ENCODE data around the gene SMIM1. TPM values are rescaled to one million over a fixed set of nuclear protein-coding genes. Genes with fewer than 3 reads are reported as not detected.

Gene SMIM1
- total RNA-seq, 4 donors from 2014 or later: 2.6 to 8.4 (median 4.7) TPM; not detected in 1

DNA sequence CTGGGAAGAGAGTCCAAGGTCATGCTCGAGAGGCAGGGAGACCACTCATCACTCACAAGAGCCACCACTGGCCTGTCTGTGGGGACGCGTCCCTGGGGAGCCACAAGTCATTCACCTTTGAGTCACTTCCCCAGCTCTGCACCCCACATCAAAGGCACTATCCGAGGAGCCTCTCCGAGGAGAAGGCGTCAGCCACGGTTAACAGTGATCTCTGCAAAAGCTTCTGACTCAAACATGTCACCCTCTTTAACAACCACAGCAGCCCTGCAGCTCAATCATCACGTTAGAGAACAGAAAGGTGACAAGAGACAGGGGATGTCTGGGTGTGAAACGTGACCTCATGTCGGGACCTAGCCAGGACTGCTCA lies 14.8 kb downstream of the SMIM1 start:
- TF ChIP-seq POLR2A (IDR thresholded peaks at IDR 0.05) (no peak), EP300 (IDR thresholded peaks at IDR 0.05) (no peak)
- TF ChIP-seq, protein P1, sequence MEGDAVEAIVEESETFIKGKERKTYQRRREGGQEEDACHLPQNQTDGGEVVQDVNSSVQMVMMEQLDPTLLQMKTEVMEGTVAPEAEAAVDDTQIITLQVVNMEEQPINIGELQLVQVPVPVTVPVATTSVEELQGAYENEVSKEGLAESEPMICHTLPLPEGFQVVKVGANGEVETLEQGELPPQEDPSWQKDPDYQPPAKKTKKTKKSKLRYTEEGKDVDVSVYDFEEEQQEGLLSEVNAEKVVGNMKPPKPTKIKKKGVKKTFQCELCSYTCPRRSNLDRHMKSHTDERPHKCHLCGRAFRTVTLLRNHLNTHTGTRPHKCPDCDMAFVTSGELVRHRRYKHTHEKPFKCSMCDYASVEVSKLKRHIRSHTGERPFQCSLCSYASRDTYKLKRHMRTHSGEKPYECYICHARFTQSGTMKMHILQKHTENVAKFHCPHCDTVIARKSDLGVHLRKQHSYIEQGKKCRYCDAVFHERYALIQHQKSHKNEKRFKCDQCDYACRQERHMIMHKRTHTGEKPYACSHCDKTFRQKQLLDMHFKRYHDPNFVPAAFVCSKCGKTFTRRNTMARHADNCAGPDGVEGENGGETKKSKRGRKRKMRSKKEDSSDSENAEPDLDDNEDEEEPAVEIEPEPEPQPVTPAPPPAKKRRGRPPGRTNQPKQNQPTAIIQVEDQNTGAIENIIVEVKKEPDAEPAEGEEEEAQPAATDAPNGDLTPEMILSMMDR (IDR thresholded peaks at IDR 0.05): no peak
- peaks cover 0 to 97% of the 10 kb centered on the region in 2 donors for H3K36me3 ChIP-seq
- WGBS, 2 donors (ENCODE audit: low coverage in 1 of 2): 96% methylated on average over 4 of the region's 10 CpGs; no CpG with 5 or more reads in 1 of the 2 donors
- H3K27ac ChIP-seq: no peak overlapping the region
- ATAC-seq: no peak
- H3K4me1 ChIP-seq: peaks cover 0 to 49% (median 0%) of the 10 kb centered on the region in 3 donors
- no peaks in the 10 kb centered on the region for H3K27me3 ChIP-seq
- no peaks in the 10 kb centered on the region for H3K9me3 ChIP-seq
- no peak overlapping the region for H3K4me3 ChIP-seq

DNA sequence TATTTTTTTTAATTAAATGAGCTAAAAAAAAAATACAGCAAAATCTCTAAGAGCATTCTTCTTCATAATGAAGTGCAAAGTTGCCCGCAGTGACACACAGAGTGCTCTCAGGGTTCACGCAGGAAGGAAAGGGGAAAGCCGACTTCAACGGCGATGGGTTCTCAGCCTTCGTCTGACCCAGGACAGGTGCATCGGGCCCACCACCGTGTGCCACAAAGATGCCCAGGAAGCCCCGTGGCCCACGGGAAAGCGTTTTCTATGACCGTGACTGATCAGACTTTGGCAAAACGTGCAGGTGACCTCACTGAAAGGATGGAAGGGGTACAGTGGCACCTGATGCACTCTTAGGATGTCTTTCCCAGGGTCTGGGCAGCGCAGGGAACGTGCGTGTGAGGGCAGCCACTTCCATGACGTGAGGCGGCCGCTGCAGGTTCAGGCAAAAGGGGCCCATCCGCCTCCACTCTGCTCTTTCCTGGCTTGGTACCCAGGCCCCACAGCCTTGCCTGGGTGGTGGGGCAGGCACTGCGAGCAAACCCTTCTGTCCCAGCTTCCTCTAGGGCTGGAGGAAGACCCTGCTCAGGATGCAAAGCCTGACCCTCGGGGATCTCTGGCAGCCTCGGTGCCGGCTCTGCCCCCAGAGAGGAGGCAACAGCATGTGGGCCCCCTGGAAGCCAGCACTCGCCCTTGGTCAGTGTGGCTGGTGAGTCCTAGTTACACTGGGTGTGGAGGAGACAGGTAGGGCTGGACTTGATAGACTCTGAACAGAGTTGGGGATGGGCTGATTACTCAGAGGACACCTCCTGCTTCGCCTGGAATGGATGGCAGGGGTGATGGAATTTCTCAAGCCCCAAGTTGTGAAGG lies 15.4 kb downstream of the SMIM1 start:
- H3K27ac ChIP-seq: no peak overlapping the region
- H3K36me3 ChIP-seq: peaks cover 0 to 90% of the 10 kb centered on the region in 2 donors
- no peak overlapping the region for H3K4me3 ChIP-seq
- TF ChIP-seq, protein P1 (IDR thresholded peaks at IDR 0.05): no peak
- TF ChIP-seq POLR2AphosphoS5 (IDR thresholded peaks at IDR 0.05): no peak
- TF ChIP-seq POLR2A (IDR thresholded peaks at IDR 0.05): no peak
- TF ChIP-seq EP300 (IDR thresholded peaks at IDR 0.05): no peak
- no peaks in the 10 kb centered on the region for H3K27me3 ChIP-seq
- no peak for ATAC-seq
- H3K9me3 ChIP-seq: no peaks in the 10 kb centered on the region
- WGBS, 2 donors (ENCODE audit: low coverage in 1 of 2): 81 to 87% methylated on average over 6 to 13 of the region's 26 CpGs
- peaks cover 0 to 54% (median 0%) of the 10 kb centered on the region in 3 donors for H3K4me1 ChIP-seq

DNA sequence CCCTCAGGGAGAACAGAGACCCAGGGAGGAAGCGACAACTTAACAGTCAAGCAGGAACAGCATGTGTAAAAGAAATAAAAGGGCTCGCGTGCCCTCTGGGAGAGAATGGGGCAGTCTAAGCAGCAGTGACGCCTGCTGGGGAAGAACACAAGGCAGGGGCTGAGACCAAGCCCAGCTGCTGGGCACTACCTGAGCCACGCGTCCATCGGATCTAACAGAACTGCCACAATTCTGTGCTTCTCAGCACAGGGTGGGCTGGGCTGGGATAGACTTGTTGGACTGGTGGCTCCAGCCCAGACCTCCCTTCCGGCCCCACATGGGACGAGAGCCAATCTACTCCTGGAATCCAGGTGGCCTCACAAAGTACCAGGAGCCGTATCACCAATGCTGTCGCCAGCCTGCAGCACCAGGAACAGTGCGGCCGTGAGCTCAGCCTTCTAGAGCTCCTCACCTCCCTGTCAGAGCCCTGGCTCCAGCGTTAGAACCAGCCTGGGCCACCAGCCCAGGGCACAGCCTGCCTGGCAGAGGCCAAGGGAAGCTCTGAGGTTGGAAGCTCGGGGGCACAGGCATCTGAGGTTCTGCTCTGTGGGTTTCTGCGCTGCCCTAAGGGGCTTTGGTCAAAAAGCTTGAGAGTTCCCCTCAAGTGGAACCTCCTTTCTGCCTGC lies 16.3 kb downstream of the SMIM1 start:
- H3K36me3 ChIP-seq: peaks cover 0 to 81% of the 10 kb centered on the region in 2 donors

DNA sequence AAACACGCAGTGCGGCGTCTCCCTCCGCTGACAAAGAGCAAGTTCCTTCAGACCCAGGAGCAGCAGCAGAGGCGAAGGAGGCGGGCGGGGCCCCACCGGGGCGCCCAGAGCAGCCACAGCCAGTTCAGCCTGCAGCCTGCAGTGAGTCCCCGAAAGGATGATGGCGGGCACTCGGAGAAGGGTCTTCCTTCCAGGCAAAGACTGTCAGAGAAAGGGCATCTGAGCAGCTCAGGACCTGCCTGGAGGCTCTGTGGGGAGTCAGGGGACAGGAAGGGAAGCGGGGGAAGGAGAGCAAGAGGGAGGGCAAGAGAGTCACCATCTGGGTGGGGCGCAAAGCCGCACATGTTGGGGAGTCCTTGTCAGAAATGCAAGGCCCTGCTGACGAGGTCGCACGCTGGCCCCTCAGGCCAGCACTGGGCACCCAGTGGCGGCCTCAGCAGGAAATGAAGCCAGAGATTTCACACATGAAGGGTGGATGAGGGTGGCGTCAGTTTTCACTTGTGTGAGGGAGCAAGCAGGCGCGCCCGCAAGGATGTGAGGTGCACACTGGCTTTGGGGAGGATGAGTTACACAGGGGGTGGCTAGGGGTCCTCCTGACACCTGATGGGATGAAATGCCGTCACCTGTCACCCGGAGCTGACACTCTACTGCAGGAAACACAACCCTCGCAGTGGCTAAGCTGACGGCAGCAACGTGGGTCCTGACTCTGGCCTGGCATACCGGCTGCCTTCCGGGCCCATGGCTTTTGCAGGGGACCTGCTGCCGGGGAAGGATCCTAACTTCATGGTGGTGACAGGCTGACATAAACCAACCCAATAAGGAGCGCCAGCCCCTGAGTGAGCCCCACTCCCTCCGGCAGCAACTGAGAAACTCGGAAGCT lies 17.1 kb downstream of the SMIM1 start:
- no peak overlapping the region for H3K27ac ChIP-seq
- peaks cover 4 to 71% (median 12%) of the 10 kb centered on the region in 3 donors for H3K4me1 ChIP-seq
- no peaks in the 10 kb centered on the region for H3K9me3 ChIP-seq
- H3K4me3 ChIP-seq: no peak overlapping the region
- peaks cover 0 to 79% of the 10 kb centered on the region in 2 donors for H3K36me3 ChIP-seq
- TF ChIP-seq, protein P1 (IDR thresholded peaks at IDR 0.05): no peak
- TF ChIP-seq POLR2A (IDR thresholded peaks at IDR 0.05) (no peak), EP300 (IDR thresholded peaks at IDR 0.05) (no peak), POLR2AphosphoS5 (IDR thresholded peaks at IDR 0.05) (no peak)
- no peaks in the 10 kb centered on the region for H3K27me3 ChIP-seq
- WGBS, 2 donors (ENCODE audit: low coverage in 1 of 2): 75 to 81% methylated on average over 2 to 7 of the region's 34 CpGs
- ATAC-seq: no peak

More for the DNA sequence above, 16.3 kb downstream of the SMIM1 start:
- Histone ChIP-seq H3K27ac (no peak overlapping the region), H3K27me3 (no peaks in the 10 kb centered on the region), H3K4me3 (no peak overlapping the region), H3K4me1 (peaks cover 0 to 63% (median 4%) of the 10 kb centered on the region in 3 donors), H3K9me3 (no peaks in the 10 kb centered on the region)
- WGBS, 2 donors (ENCODE audit: low coverage in 1 of 2): 88% methylated on average over 3 of the region's 16 CpGs; no CpG with 5 or more reads in 1 of the 2 donors
- ATAC-seq: no peak
- TF ChIP-seq, protein P1 (IDR thresholded peaks at IDR 0.05): no peak
- TF ChIP-seq POLR2A (IDR thresholded peaks at IDR 0.05) (no peak), POLR2AphosphoS5 (IDR thresholded peaks at IDR 0.05) (no peak), EP300 (IDR thresholded peaks at IDR 0.05) (no peak)

All from gastroesophageal sphincter (tissue), 4 donors.